Measurements from ENCODE around the gene CROT.

CROT gene

DNA sequence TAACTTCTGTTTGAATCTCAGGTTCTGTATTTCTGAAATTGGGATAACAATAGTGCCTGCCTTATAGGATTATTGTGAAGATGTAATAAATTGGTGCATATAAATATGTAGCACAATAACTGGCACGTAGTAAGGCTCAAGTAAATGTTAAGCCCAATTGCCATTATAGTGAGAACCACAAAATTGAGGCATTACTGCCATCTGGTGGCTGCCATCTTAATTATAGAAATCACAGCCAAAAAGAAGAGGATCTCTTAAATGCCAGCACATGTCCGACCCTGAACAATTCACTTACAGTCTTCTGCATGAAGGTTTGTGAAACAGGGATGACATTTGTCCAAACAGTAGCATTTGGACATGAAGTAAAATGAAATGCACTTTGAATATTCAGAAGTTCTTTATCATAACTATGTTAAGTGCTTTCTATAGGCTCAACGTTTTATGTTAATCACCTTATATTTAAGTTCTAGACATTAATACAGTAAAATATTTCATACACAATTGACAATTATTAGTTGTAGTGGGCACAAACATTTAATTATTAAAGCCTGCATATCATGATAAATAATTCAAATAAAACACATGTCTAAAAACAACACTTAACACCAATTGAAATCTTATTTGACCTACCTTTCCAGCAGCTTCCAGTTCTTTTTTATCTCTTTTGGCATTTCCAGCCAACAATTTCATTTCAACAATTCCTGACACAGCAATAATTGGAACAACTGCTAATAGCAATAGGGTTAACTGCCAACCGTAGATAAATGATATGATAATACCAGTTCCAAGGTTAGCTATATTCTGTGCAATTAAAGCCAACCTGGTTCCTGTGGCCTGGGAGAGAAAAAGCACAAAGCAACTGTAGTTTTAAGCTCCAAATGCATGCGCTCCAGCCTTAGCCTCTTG, 71.5 kb downstream of the CROT start:
- DNase-seq = peak; percentile 75

DNA sequence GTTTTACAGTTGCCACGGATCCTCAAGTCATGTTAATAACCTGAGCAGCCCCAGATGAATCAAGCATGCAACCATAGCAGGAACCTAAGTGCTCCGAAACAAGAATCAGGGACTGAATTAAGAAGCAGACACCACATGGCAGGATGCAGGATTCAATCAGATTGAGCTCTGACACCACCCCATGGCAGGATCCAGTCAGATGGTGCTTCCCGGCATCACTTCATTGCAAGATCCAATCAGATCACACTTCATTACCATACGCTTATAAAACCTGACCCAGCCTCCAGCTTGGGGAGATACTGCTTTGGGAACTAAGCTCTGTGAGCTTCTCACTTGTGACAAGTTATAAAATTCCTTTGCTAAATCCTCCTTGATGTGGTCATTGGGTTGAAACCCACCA, 74.7 kb downstream of the CROT start:
- DNase-seq = no peak

DNA sequence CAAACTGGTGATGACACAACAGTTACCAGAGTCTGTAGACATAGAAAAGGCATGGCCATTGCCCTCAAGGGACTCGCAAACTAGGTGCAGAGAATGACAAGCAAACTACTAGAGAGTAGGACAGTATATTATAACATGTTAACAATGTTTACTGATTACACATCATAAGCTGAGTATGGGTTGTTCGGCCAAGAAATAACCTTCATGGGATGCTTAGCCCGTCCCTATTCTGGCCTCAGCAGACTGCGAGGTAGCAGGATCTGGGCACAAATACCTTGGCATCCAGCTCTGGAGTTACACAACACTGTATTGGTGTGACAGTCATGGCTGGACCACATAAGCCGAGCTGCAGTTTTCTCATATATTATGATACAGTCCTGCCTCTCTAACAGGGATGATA, 78.6 kb downstream of the CROT start:
- no peak for DNase-seq

DNA sequence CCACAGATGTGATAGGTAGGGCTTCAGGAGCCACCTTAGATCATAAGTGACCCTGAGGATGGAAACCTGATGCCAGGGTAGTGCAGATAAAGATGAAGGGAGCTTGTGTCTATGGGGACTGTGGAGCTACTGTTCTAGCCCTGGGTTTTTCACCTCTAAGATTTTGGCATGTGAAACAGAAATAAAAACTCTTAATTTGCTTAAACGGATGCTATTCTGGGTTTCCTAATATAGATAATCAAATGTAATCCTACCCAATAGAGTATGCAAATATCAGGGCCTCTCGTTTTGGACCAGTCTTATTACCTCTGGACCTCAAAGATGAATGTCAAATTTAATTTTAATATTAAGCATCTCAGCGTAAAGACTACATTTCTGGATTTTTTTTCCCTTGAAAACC, 80.7 kb downstream of the CROT start:
- DNase-seq = no peak

DNA sequence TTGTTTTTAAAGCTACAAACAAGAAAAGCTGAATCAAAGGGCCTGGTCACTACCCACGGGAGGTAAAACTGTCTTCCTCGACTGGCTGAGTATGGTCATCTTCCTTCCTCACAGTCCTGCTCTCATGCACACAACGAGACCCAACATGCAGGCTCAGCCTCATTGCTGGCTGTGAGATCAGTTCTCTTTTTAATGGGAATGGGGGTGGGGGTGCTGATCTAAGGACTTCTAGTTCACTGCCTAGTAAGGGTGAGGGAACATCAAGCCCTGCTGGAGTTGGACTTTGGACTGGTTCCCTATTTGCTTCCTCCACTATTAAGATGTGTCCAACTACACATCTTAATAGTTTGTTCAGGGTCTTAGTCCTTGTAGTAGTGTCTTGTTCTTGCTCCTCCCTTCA, 81.8 kb downstream of the CROT start:
- DNase-seq = no peak

DNA sequence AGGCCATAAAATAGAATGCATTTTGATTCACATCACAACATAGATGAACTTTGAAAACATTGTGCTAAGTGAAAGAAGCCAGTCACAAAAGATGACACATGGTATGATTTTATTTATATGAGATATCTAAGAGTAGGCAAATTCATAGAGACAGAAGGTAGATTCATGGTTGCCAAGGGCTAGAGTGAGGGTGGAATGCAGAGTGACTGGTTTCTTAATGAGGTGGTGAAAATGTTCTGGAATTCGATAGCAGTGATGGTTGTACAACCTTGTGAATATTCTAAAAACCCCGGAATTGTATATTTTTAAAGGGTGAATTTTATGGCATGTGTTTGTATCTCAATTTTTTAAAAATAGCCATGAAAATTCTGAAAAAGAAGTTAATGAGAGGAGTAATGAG, 87.1 kb downstream of the CROT start:
- no peak for DNase-seq

DNA sequence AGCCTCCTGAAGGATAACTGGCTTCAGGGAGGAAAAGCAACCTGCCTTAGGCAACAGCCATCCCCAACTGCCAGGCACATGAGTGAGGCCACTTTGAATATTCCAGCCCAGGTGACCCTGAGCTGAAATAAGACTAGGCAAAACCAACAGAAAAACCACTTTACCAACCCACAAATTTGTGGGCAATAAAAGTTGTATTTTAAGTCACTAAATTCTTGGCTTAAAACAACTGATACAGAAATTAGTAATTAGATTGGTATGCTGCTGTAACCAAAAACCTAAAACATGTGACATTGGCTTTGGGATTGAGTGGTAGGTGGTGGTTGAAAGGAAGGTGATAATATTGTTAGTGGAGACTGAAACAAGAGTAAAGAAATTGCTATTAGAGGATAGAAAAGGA, 90.1 kb downstream of the CROT start:
- no peak for DNase-seq

DNA sequence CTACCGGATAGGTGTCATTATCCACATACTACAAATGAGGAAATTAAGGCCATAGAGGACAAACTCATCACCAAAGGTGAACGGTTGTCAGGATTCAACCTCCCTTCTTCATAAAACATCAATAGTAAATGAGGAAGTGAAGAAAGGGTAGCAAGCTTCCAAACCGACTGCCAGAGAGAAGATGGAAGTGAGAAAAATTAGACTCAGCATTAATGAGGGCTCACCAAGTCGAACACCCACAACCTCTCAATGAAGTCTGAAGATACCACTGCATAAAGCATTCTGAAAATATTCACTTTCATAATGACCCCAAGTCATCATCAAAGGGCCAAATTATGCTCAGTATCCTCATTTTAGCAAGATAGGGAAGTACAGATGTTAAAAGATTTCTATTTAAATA, 100.4 kb downstream of the CROT start:
- no peak for DNase-seq

DNA sequence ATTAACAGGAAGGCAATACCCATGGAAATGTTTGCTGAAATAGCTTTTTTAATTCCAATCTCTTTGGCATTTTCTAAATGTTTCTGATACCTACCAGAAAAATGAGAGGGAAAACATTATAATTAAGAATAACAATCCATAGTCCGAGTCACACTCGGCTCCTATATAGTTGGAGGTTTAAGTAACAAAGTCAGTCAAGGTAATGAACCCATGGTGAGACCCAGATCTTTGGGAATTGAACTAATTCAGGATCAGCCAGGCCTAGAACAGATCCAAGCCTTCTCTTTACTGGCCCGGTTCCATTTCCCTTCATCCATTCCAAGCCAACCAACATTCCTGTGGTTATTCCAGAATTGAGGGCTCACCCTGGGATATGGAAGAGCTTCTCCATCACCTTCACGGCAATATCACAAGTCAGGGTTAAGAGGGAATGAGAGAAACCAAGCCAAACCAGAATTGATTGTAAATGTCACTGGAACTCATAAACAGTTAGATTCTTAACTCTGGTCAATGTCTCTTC, 101.7 kb downstream of the CROT start:
- DNase-seq = no peak

DNA sequence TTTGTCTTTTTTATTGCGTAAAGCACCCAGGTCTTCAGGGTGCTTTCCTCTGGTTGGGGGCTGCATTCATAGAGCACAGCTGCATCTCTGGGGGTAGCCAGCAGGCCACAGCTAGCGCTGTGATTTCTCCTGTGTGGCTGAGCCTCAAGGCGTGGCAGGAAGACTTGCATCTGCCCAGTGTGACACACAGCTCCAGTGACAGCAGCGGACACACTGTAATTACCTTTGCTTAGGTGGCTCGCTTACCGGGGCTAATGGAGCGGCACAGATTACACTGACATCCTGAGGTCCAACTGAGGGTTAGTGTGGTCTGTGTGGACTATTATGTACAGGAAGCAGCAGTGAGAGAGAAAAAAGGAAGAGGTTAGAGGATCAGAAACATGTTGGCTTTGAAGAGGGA, 102.9 kb downstream of the CROT start:
- no peak for DNase-seq

Data from CD4-positive, alpha-beta T cell treated with Interleukin-6 for 4 hours (primary cell).